SK-N-SH (cell line): ENCODE data around the gene ZFP57. TPM values are rescaled to one million over a fixed set of nuclear protein-coding genes. Genes with fewer than 3 reads are reported as not detected.
"Not testable (repeated sequence)": the region's sequence is repeated elsewhere in the genome, so short reads cannot be mapped to it uniquely, and the experiment has no call there.

Source experiments
- CTCF ChIA-PET: fragments of 300-600, 350-600 bp; formaldehyde crosslinking; extraction: SDS; loops from one replicate; lab custom pipeline; 2021; lab: Yijun Ruan, JAX
- POLR2A ChIA-PET: fragments of 350-600 bp; sonication (Branson Sonifier 250); formaldehyde crosslinking; extraction: SDS; loops from one replicate; lab custom pipeline; 2020; ENCODE audit warnings: antibody characterized with exemption, inconsistent platforms; lab: Yijun Ruan, JAX
- DNase-seq: peaks from one replicate; pipeline ENCODE4 v3.0.0; 2012
- H2AFZ ChIP-seq: fragments of 200-600 bp; sonication (generic); 2 replicates; pipeline ENCODE4 v1.8.1; 2016; ENCODE audit warnings: antibody characterized with exemption, mild to moderate bottlenecking, low read depth
- H3F3A ChIP-seq: fragments of 200-600 bp; sonication (generic); replicated peaks from 2 replicates; pipeline ENCODE3; 2016; ENCODE audit warnings: antibody characterized with exemption, mild to moderate bottlenecking; ENCODE audit not compliant: insufficient read depth
- H3K27ac ChIP-seq, 2 experiments: fragments of 200-500 bp in 1 of 2; fragments of 200-600 bp in 1 of 2; sonication (Bioruptor generic) in 1 of 2; sonication (generic), shearing (Covaris generic) in 1 of 2; 2 replicates each; pipeline versions ENCODE4 v1.5.1 to v1.6.1; 2014 to 2016; ENCODE audit warnings: low read depth in 2 of 2, inconsistent platforms in 1 of 2, low read length in 1 of 2, mild to moderate bottlenecking in 1 of 2, mixed read lengths in 1 of 2
- H3K27me3 ChIP-seq: fragments of 200-600 bp; sonication (generic), shearing (Covaris generic); 2 replicates; pipeline ENCODE4 v1.6.1; 2016; ENCODE audit warnings: mixed run types; ENCODE audit not compliant: insufficient read depth
- H3K36me3 ChIP-seq, 2 experiments: fragments of 200-500 bp in 1 of 2; fragments of 200-600 bp in 1 of 2; sonication (Bioruptor generic) in 1 of 2; sonication (generic) in 1 of 2; replicated peaks in 1 of 2; 2 replicates each; pipeline versions ENCODE3 to v1.5.1; 2014 to 2016; ENCODE audit warnings: low read length in 1 of 2, mild to moderate bottlenecking in 1 of 2; ENCODE audit not compliant: insufficient read depth in 2 of 2, control insufficient read depth in 1 of 2
- H3K4me1 ChIP-seq, 2 experiments: fragments of 200-500 bp in 1 of 2; fragments of 200-600 bp in 1 of 2; sonication (Bioruptor generic) in 1 of 2; sonication (generic), shearing (Covaris generic) in 1 of 2; 2 replicates each; pipeline versions ENCODE4 v1.5.1 to v1.6.1; 2014 to 2016; ENCODE audit warnings: low read depth in 1 of 2, low read length in 1 of 2, mixed run types in 1 of 2; ENCODE audit not compliant: insufficient read depth in 2 of 2, control insufficient read depth in 1 of 2
- H3K4me2 ChIP-seq: fragments of 200-600 bp; sonication (generic), shearing (Covaris generic); 2 replicates; pipeline ENCODE4 v1.6.1; 2017; ENCODE audit warnings: mixed run types
- H3K4me3 ChIP-seq, 2 experiments: fragments of 200-500 bp in 1 of 2; fragments of 200-600 bp in 1 of 2; sonication (Bioruptor generic) in 1 of 2; sonication (generic), shearing (Covaris generic) in 1 of 2; 2 replicates each; pipeline versions ENCODE4 v1.5.1 to v1.8.1; 2014 to 2016; ENCODE audit warnings: low read depth in 2 of 2, inconsistent platforms in 1 of 2, low read length in 1 of 2, mild to moderate bottlenecking in 1 of 2, mixed read lengths in 1 of 2, moderate library complexity in 1 of 2
- H3K79me2 ChIP-seq: fragments of 200-600 bp; sonication (generic); 2 replicates; pipeline ENCODE4 v1.8.1; 2017; ENCODE audit warnings: mild to moderate bottlenecking; ENCODE audit not compliant: insufficient read depth
- H3K9ac ChIP-seq: fragments of 200-600 bp; sonication (generic); 2 replicates; pipeline ENCODE4 v1.6.1; 2017; ENCODE audit warnings: mixed run types
- H3K9me2 ChIP-seq: fragments of 200-600 bp; sonication (generic); 2 replicates; pipeline ENCODE4 v1.6.1; 2017; ENCODE audit warnings: mixed run types
- H3K9me3 ChIP-seq: fragments of 200-600 bp; sonication (generic); 2 replicates; pipeline ENCODE4 v1.6.1; 2017; ENCODE audit warnings: mixed run types, mild to moderate bottlenecking, moderate library complexity
- H4K20me1 ChIP-seq: fragments of 200-600 bp; sonication (generic); 2 replicates; pipeline ENCODE4 v1.6.1; 2017; ENCODE audit warnings: mild to moderate bottlenecking, mixed run types; ENCODE audit not compliant: insufficient read depth
- FOXJ3 ChIP-seq: sonication (generic); formaldehyde crosslinking; IDR thresholded peaks from 2 replicates; pipeline ENCODE4 v1.5.1; 2020; ENCODE audit warnings: mild to moderate bottlenecking, missing genetic modification reagents
- FOXM1 ChIP-seq: IDR thresholded peaks from 2 replicates; pipeline ENCODE4 v1.4.0; 2012; ENCODE audit warnings: low read depth, mild to moderate bottlenecking
- JUND ChIP-seq: IDR thresholded peaks from 2 replicates; pipeline ENCODE4 v1.4.0; 2012
- MEF2A ChIP-seq: IDR thresholded peaks from 2 replicates; pipeline ENCODE4 v1.4.0; 2012; ENCODE audit warnings: low read depth, borderline replicate concordance
- MXI1 ChIP-seq: IDR thresholded peaks from 2 replicates; pipeline ENCODE4 v1.6.1; 2012; ENCODE audit warnings: mild to moderate bottlenecking, low read depth, low read length, improper control_type of control experiment
- NFIC ChIP-seq: IDR thresholded peaks from 2 replicates; pipeline ENCODE4 v1.4.0; 2012; ENCODE audit warnings: borderline replicate concordance
- POLR2AphosphoS5 ChIP-seq: IDR thresholded peaks from 2 replicates; pipeline ENCODE4 v1.6.1; 2012; ENCODE audit warnings: low read depth, low read length
- RCOR1 ChIP-seq: fragments of 150-350 bp; IDR thresholded peaks from 2 replicates; pipeline ENCODE4 v1.6.1; 2017; ENCODE audit warnings: antibody characterized with exemption, low read length
- RFX5 ChIP-seq: IDR thresholded peaks from 2 replicates; pipeline ENCODE4 v1.6.1; 2012; ENCODE audit warnings: mild to moderate bottlenecking, improper control_type of control experiment, low read length
- TAF1 ChIP-seq: IDR thresholded peaks from 2 replicates; pipeline ENCODE4 v1.6.1; 2012; ENCODE audit warnings: low read depth, mild to moderate bottlenecking, low read length, moderate library complexity, borderline replicate concordance
- TCF12 ChIP-seq: IDR thresholded peaks from 2 replicates; pipeline ENCODE4 v1.4.0; 2012
- TEAD4 ChIP-seq: IDR thresholded peaks from 2 replicates; pipeline ENCODE4 v1.4.0; 2012; ENCODE audit warnings: mild to moderate bottlenecking, borderline replicate concordance; ENCODE audit not compliant: insufficient read depth
- YY1 ChIP-seq: IDR thresholded peaks from 2 replicates; pipeline ENCODE4 v1.4.0; 2012; ENCODE audit warnings: low read depth, mild to moderate bottlenecking
- WGBS: methylation state at CpG from one replicate; pipeline ENCODE4 v1.1.6; 2017; ENCODE audit warnings: low lambda C conversion rate; 5-methylcytosine and 5-hydroxymethylcytosine counted together
- polyA plus RNA-seq, 3 experiments: library from polyadenylated mRNA; depleted of rRNA; stranded (reverse); fragments of >200 nt; gene quantifications; 2 replicates each; pipeline ENCODE4 v1.2.3, GENCODE V29; 2012
- TF ChIP-seq, protein P1 (sequence below): IDR thresholded peaks from 2 replicates; pipeline ENCODE4; 2012
- TF ChIP-seq, protein P2 (sequence below): IDR thresholded peaks from 2 replicates; pipeline ENCODE4 v1.4.0; 2012; ENCODE audit warnings: low read depth
- TF ChIP-seq, protein P3 (sequence below): fragments of 200-600 bp; sonication (generic); IDR thresholded peaks from 2 replicates; pipeline ENCODE4 v1.6.1; 2017; ENCODE audit warnings: antibody characterized with exemption, mild to moderate bottlenecking, moderate library complexity
- TF ChIP-seq, protein P4 (sequence below): fragments of 150-350 bp; IDR thresholded peaks from 2 replicates; pipeline ENCODE4 v1.6.1; 2017; ENCODE audit warnings: antibody characterized with exemption, low read length, low read depth, borderline replicate concordance
- TF ChIP-seq, protein P5 (sequence below): IDR thresholded peaks from 2 replicates; pipeline ENCODE4 v1.4.0; 2012; ENCODE audit warnings: low read depth, borderline replicate concordance

Gene ZFP57
- polyA plus RNA-seq, 1 of the 3 experiments (the other 2 are of a cell fraction) = not detected

DNA sequence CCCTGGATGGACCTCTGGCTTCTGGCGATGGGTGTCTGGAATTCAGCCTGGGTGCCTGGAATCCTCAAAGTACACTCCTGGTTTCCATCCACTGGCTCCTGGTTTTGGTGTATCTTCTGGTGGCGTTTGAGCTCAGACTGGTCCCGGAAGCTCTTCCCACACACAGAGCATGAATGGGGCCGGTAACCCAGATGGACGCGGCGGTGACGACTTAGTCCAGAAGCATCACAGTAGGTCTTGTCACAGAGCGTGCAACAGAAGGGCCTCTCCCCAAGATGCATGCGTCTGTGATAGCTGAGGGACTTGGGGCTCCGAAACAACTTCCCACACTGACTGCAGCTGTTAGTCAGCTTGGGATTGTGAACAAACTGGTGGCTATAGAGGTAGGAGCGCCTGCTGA lies 7.8 kb downstream of the ZFP57 start:
- no peaks in the 10 kb centered on the region for H3K4me1 ChIP-seq
- H4K20me1 ChIP-seq = no peaks in the 10 kb centered on the region
- TF ChIP-seq, protein P1, sequence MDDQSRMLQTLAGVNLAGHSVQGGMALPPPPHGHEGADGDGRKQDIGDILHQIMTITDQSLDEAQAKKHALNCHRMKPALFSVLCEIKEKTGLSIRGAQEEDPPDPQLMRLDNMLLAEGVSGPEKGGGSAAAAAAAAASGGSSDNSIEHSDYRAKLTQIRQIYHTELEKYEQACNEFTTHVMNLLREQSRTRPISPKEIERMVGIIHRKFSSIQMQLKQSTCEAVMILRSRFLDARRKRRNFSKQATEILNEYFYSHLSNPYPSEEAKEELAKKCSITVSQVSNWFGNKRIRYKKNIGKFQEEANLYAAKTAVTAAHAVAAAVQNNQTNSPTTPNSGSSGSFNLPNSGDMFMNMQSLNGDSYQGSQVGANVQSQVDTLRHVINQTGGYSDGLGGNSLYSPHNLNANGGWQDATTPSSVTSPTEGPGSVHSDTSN = no peak
- TF ChIP-seq FOXJ3 (CRISPR knock-in tag) (no peak), MXI1 (no peak), POLR2AphosphoS5 (no peak), FOXM1 (no peak), RFX5 (no peak), NFIC (no peak), TEAD4 (no peak), YY1 (no peak), RCOR1 (no peak), TAF1 (no peak), JUND (no peak), TCF12 (no peak), MEF2A (no peak)
- TF ChIP-seq, protein P2, sequence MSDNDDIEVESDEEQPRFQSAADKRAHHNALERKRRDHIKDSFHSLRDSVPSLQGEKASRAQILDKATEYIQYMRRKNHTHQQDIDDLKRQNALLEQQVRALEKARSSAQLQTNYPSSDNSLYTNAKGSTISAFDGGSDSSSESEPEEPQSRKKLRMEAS = no peak
- TF ChIP-seq, protein P3, sequence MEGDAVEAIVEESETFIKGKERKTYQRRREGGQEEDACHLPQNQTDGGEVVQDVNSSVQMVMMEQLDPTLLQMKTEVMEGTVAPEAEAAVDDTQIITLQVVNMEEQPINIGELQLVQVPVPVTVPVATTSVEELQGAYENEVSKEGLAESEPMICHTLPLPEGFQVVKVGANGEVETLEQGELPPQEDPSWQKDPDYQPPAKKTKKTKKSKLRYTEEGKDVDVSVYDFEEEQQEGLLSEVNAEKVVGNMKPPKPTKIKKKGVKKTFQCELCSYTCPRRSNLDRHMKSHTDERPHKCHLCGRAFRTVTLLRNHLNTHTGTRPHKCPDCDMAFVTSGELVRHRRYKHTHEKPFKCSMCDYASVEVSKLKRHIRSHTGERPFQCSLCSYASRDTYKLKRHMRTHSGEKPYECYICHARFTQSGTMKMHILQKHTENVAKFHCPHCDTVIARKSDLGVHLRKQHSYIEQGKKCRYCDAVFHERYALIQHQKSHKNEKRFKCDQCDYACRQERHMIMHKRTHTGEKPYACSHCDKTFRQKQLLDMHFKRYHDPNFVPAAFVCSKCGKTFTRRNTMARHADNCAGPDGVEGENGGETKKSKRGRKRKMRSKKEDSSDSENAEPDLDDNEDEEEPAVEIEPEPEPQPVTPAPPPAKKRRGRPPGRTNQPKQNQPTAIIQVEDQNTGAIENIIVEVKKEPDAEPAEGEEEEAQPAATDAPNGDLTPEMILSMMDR = no peak
- TF ChIP-seq, protein P4, sequence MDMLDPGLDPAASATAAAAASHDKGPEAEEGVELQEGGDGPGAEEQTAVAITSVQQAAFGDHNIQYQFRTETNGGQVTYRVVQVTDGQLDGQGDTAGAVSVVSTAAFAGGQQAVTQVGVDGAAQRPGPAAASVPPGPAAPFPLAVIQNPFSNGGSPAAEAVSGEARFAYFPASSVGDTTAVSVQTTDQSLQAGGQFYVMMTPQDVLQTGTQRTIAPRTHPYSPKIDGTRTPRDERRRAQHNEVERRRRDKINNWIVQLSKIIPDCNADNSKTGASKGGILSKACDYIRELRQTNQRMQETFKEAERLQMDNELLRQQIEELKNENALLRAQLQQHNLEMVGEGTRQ = no peak
- TF ChIP-seq, protein P5, sequence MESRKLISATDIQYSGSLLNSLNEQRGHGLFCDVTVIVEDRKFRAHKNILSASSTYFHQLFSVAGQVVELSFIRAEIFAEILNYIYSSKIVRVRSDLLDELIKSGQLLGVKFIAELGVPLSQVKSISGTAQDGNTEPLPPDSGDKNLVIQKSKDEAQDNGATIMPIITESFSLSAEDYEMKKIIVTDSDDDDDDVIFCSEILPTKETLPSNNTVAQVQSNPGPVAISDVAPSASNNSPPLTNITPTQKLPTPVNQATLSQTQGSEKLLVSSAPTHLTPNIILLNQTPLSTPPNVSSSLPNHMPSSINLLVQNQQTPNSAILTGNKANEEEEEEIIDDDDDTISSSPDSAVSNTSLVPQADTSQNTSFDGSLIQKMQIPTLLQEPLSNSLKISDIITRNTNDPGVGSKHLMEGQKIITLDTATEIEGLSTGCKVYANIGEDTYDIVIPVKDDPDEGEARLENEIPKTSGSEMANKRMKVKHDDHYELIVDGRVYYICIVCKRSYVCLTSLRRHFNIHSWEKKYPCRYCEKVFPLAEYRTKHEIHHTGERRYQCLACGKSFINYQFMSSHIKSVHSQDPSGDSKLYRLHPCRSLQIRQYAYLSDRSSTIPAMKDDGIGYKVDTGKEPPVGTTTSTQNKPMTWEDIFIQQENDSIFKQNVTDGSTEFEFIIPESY = no peak
- no peaks in the 10 kb centered on the region for H3K36me3 ChIP-seq
- H3F3A ChIP-seq = no peaks in the 10 kb centered on the region
- peaks cover 4% of the 10 kb centered on the region; the same call in 1 of the 2 replicates for H3K27me3 ChIP-seq
- 43% methylated on average over 10 of the region's 12 CpGs for WGBS
- no peak for DNase-seq
- no peaks in the 10 kb centered on the region for H3K9me3 ChIP-seq
- no peaks in the 10 kb centered on the region for H3K79me2 ChIP-seq
- no peak overlapping the region for H3K9ac ChIP-seq
- no peak overlapping the region for H2AFZ ChIP-seq
- H3K27ac ChIP-seq = no peak overlapping the region
- no peak overlapping the region for H3K4me2 ChIP-seq
- H3K4me3 ChIP-seq = no peak overlapping the region
- H3K9me2 ChIP-seq = no peaks in the 10 kb centered on the region
- ChIA-PET CTCF (interaction anchor here (0.6 to 8.4 kb wide), 3 partner anchors 21 to 474 kb away, joined by 3 to 78 read pairs (median 5); no protein-coding TSS in a partner anchor), POLR2A (no interaction called here)

DNA sequence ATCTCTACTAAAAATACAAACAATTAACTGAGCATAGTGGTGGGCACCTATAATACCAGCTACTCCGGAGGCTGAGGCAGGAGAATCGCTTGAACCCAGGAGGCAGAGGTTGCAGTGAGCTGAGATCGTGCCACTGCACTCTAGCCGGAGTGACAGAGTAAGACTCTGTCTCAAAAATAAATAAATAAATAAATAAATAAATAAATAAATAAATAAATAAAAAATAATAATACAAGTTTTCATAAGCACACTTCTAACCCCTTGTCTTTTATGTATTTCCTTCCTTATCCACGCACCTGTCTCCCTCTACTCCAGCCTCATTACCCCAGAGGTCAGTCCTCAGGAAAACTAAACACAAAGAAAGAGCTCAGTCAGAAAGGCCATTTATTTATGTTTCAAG lies 8.8 kb downstream of the ZFP57 start:
- 47% methylated on average over 5 of the region's 5 CpGs for WGBS
- POLR2A ChIA-PET, H3K9me3 ChIP-seq: not testable (repeated sequence)

More for the DNA sequence above, 8.8 kb downstream of the ZFP57 start:
- CTCF ChIA-PET = interaction anchor here (1.4 to 8.4 kb wide), 3 partner anchors 20 to 31 kb away, joined by 3 to 78 read pairs (median 3); no protein-coding TSS in a partner anchor
- H3K9ac ChIP-seq, H3K4me1 ChIP-seq, H3K79me2 ChIP-seq, H3K9me2 ChIP-seq, H2AFZ ChIP-seq, H3F3A ChIP-seq, H3K36me3 ChIP-seq, H4K20me1 ChIP-seq, H3K4me3 ChIP-seq, H3K4me2 ChIP-seq, DNase-seq, H3K27ac ChIP-seq: not testable (repeated sequence)
- H3K27me3 ChIP-seq = peaks cover 14% of the 10 kb centered on the region; the same call in 1 of the 2 replicates
